WERI-Rb-1 (cell line): ENCODE results near the gene COL13A1.

Experiments
- DNase-seq: peaks from one replicate; pipeline ENCODE4 v3.0.0-alpha.2; 2020
- H3K27ac ChIP-seq: fragments of 250-450 bp; sonication (Bioruptor Pico); 2 replicates; pipeline ENCODE4 v1.5.1; 2020; ENCODE audit warnings: mild to moderate bottlenecking, moderate library complexity
- H3K27me3 ChIP-seq: fragments of 250-450 bp; sonication (Bioruptor Pico); 2 replicates; pipeline ENCODE4 v1.5.1; 2021; ENCODE audit warnings: mild to moderate bottlenecking, low read depth, moderate library complexity; ENCODE audit not compliant: insufficient read depth, severe bottlenecking
- H3K36me3 ChIP-seq: fragments of 250-450 bp; sonication (Bioruptor Pico); 2 replicates; pipeline ENCODE4 v1.5.1; 2020; ENCODE audit warnings: mild to moderate bottlenecking, moderate library complexity
- H3K4me3 ChIP-seq: 2 replicates; pipeline ENCODE4 v1.5.1; 2011; ENCODE audit warnings: low read depth, mild to moderate bottlenecking, control low read depth, low read length
- H3K9me3 ChIP-seq: fragments of 250-450 bp; sonication (Bioruptor Pico); 2 replicates; pipeline ENCODE4 v1.5.1; 2021; ENCODE audit warnings: mild to moderate bottlenecking, moderate library complexity; ENCODE audit not compliant: severe bottlenecking
- CTCF ChIP-seq: IDR thresholded peaks from 2 replicates; pipeline ENCODE4 v1.5.1; 2011; ENCODE audit warnings: low read depth, mild to moderate bottlenecking, control low read depth, inconsistent platforms, low read length

COL13A1 gene

GRCh38 chr10:69894156-69894555 lies 92.5 kb downstream of the COL13A1 start:
- H3K27me3 ChIP-seq = no peaks in the 10 kb centered on the region
- DNase-seq = no peak
- H3K36me3 ChIP-seq = no peaks in the 10 kb centered on the region
- H3K4me3 ChIP-seq = no peak overlapping the region
- no peak overlapping the region for H3K27ac ChIP-seq
- no peak for TF ChIP-seq CTCF
- H3K9me3 ChIP-seq = no peaks in the 10 kb centered on the region

- DNase-seq = no peak
- no peak overlapping the region for H3K4me3 ChIP-seq
- no peak overlapping the region for H3K27ac ChIP-seq
- H3K36me3 ChIP-seq = no peaks in the 10 kb centered on the region
- no peak for TF ChIP-seq CTCF
- no peaks in the 10 kb centered on the region for H3K9me3 ChIP-seq
- no peaks in the 10 kb centered on the region for H3K27me3 ChIP-seq
Measured at GRCh38 chr10:69895759-69896158, 94.1 kb downstream of the COL13A1 start.

- no peak overlapping the region for H3K4me3 ChIP-seq
- no peaks in the 10 kb centered on the region for H3K9me3 ChIP-seq
- H3K27ac ChIP-seq = peak overlapping the region; percentile 44
- no peaks in the 10 kb centered on the region for H3K36me3 ChIP-seq
- no peak for DNase-seq
- TF ChIP-seq CTCF = no peak
- H3K27me3 ChIP-seq = no peaks in the 10 kb centered on the region
Measured at GRCh38 chr10:69896606-69897231, 95.0 kb downstream of the COL13A1 start.

- no peak overlapping the region for H3K4me3 ChIP-seq
- no peaks in the 10 kb centered on the region for H3K36me3 ChIP-seq
- TF ChIP-seq CTCF = no peak
- DNase-seq = no peak
- peak overlapping the region; percentile 44 for H3K27ac ChIP-seq
- H3K9me3 ChIP-seq = no peaks in the 10 kb centered on the region
- H3K27me3 ChIP-seq = no peaks in the 10 kb centered on the region
Measured at GRCh38 chr10:69897432-69897831, 95.7 kb downstream of the COL13A1 start.

GRCh38 chr10:69897999-69898398 lies 96.3 kb downstream of the COL13A1 start:
- no peaks in the 10 kb centered on the region for H3K9me3 ChIP-seq
- H3K36me3 ChIP-seq = no peaks in the 10 kb centered on the region
- H3K27me3 ChIP-seq = no peaks in the 10 kb centered on the region
- H3K27ac ChIP-seq = no peak overlapping the region
- TF ChIP-seq CTCF = no peak
- no peak overlapping the region for H3K4me3 ChIP-seq
- DNase-seq = no peak

GRCh38 chr10:69898524-69898923 lies 96.8 kb downstream of the COL13A1 start:
- no peak for TF ChIP-seq CTCF
- Histone ChIP-seq H3K27me3 (no peaks in the 10 kb centered on the region), H3K4me3 (no peak overlapping the region), H3K36me3 (no peaks in the 10 kb centered on the region), H3K9me3 (no peaks in the 10 kb centered on the region), H3K27ac (peak overlapping the region; percentile 94)
- no peak for DNase-seq
